ENCODE measurements around the gene COMMD1. TPM values are rescaled to one million over a fixed set of nuclear protein-coding genes. Genes with fewer than 3 reads are reported as not detected.

The COMMD1 gene
- total and polyA plus RNA-seq, 2 donors (not counting 3 experiments of a cell fraction or from before 2014, with no cell fraction given), result 39.5 to 57.1 TPM

DNA sequence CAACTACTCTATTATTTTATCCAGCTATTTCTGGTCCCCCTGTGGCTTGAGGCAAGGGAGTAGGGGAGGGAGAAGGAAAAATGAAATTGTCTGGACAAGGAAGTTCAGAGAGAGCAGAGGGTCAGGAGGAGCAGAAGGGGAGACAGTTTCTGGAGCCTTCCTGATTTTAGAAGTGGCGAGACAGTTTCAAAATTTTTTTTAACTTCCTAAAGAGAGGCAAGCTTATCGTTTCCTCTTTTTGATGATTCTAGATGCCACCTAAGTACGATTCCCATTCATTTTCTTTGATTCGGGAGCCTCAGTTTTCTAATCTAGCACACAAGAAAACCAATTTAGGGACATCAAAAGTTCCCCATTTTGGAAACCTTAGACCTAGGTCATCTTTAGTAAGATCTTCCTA lies 193.6 kb downstream of the COMMD1 start:
- no peak overlapping the region for H2AFZ ChIP-seq (ENCODE audit: low read depth, low read length)
- no peak for DNase-seq (ENCODE audit: low read depth, low spot score)
- no peak for FAIRE-seq
- H3K27me3 ChIP-seq (ENCODE audit: control insufficient read depth in 2 of 2, insufficient read depth in 2 of 2, low read length in 2 of 2), result no peaks in the 10 kb centered on the region
- H3K36me3 ChIP-seq (ENCODE audit: control insufficient read depth in 2 of 2, extremely low read depth in 1 of 2, insufficient read depth in 2 of 2, low read length in 2 of 2), result no peaks in the 10 kb centered on the region
- H3K27ac ChIP-seq (ENCODE audit: insufficient read depth, low read depth, low read length), result no peak overlapping the region
- H3K9me1 ChIP-seq (replicated peaks; ENCODE audit: control insufficient read depth, extremely low read depth, insufficient read depth, low read length), result no peaks in the 10 kb centered on the region
- H3K4me3 ChIP-seq (replicated peaks in 1 of 3; ENCODE audit: insufficient read depth in 1 of 3, low read depth in 1 of 3, low read length in 3 of 3), result no peak overlapping the region
- no peak overlapping the region for H3K4me2 ChIP-seq (ENCODE audit: insufficient read depth, low read length)
- no peak overlapping the region for H3K9ac ChIP-seq (replicated peaks; ENCODE audit: extremely low read depth, insufficient read depth, low read length)
- dilution Hi-C loops (cut with MboI; ENCODE audit: extremely low pct_ligation_motif_present, low sequenced_read_pairs), result no loop called here
- H3K79me2 ChIP-seq (ENCODE audit: control insufficient read depth, insufficient read depth, low read length), result no peaks in the 10 kb centered on the region
- H3K9me3 ChIP-seq (replicated peaks; ENCODE audit: control insufficient read depth, insufficient read depth, low read length), result no peaks in the 10 kb centered on the region
- TF ChIP-seq GATA2 (IDR thresholded peaks at IDR 0.05; ENCODE audit: insufficient read depth, insufficient read length, low read depth, low read length) (no peak), POLR2A (IDR thresholded peaks at IDR 0.05; ENCODE audit: low read depth, low read length) (no peak), POLR2AphosphoS5 (IDR thresholded peaks at IDR 0.05; ENCODE audit: insufficient read depth, low read depth, low read length) (no peak), EZH2 (IDR thresholded peaks at IDR 0.05; ENCODE audit: borderline replicate concordance, low read depth, low read length, severe bottlenecking) (no peak), FOS (IDR thresholded peaks at IDR 0.05; ENCODE audit: borderline replicate concordance, insufficient read depth, low read length) (no peak), MYC (IDR thresholded peaks at IDR 0.05; ENCODE audit: low read depth, low read length) (no peak), JUN (IDR thresholded peaks at IDR 0.05; ENCODE audit: borderline replicate concordance, insufficient read depth, insufficient read length, low read depth) (no peak)
- TF ChIP-seq, protein P1, sequence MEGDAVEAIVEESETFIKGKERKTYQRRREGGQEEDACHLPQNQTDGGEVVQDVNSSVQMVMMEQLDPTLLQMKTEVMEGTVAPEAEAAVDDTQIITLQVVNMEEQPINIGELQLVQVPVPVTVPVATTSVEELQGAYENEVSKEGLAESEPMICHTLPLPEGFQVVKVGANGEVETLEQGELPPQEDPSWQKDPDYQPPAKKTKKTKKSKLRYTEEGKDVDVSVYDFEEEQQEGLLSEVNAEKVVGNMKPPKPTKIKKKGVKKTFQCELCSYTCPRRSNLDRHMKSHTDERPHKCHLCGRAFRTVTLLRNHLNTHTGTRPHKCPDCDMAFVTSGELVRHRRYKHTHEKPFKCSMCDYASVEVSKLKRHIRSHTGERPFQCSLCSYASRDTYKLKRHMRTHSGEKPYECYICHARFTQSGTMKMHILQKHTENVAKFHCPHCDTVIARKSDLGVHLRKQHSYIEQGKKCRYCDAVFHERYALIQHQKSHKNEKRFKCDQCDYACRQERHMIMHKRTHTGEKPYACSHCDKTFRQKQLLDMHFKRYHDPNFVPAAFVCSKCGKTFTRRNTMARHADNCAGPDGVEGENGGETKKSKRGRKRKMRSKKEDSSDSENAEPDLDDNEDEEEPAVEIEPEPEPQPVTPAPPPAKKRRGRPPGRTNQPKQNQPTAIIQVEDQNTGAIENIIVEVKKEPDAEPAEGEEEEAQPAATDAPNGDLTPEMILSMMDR (IDR thresholded peaks at IDR 0.05; ENCODE audit: extremely low read depth in 1 of 2, insufficient read depth in 1 of 2, low read depth in 1 of 2, low read length in 2 of 2), result no peak
- TF ChIP-seq, protein P2, sequence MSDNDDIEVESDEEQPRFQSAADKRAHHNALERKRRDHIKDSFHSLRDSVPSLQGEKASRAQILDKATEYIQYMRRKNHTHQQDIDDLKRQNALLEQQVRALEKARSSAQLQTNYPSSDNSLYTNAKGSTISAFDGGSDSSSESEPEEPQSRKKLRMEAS (IDR thresholded peaks at IDR 0.05; ENCODE audit: insufficient read depth, insufficient read length), result no peak
- no peaks in the 10 kb centered on the region for H4K20me1 ChIP-seq (replicated peaks; ENCODE audit: control insufficient read depth, extremely low read depth, insufficient read depth, low read length)
- ChIA-PET CTCF (interaction anchor here (1.2 kb wide), 1 partner anchor 18 kb away, joined by 3 read pairs; no protein-coding TSS in a partner anchor), POLR2A (no interaction called here)
- no peaks in the 10 kb centered on the region for H3K4me1 ChIP-seq (ENCODE audit: control insufficient read depth, extremely low read depth, insufficient read depth, low read length)
- no TSS peak for BruUV-seq (replicated peaks)
- intact Hi-C loops (cut with micrococcal nuclease), result no loop called here
